ENCODE data around the gene HTRA1. TPM values are rescaled to one million over a fixed set of nuclear protein-coding genes. Genes with fewer than 3 reads are reported as not detected.

Gene HTRA1
- total and polyA plus RNA-seq, 2 donors from 2014 or later: 86.0 to 345 TPM

DNA sequence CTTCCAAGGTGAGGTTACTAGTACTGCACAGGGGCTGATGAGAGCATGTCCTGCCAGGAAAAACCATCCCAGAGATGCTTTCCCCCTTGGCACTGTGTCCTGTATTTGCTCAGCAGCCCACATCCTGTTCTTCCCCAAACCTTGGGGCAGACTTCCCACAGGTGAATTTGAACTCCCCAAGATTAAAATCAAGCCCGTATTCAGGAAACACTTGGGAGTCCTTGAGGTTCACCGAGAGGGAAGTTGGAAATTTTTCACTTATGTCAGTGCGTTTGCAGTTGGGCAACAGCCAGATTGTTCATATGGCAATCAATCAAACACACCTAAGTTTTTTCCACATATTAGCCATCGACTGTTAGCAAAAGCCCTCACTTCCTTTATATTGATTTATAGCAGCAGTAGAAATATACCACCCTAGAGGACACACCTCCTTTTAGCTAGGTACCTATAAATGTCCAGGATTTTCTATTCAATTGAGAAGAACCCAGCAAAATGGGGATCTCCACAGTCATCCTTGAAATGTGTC, 99.0 kb downstream of the HTRA1 start, which contains the start of gene DMBT1:
TSS of gene DMBT1 (plus strand) at position 476 of the 526 bp plus-strand sequence. CDS start at position 493, 17 bp downstream.
- Histone ChIP-seq H3K9ac (ENCODE audit: low read length in 3 of 3) (no peak within 1 kb of the TSS), H3K27ac (ENCODE audit: low read depth in 2 of 2, low read length in 2 of 2) (no peak within 1 kb of the TSS), H3K36me3 (ENCODE audit: control insufficient read depth in 2 of 3, insufficient read depth in 3 of 3, low read length in 3 of 3) (no peaks in the 10 kb centered on the region), H3K4me3 (ENCODE audit: low read length in 3 of 3) (no peak within 1 kb of the TSS), H3K27me3 (ENCODE audit: control insufficient read depth, insufficient read depth, low read length) (no peaks in the 10 kb centered on the region), H3K4me1 (ENCODE audit: control insufficient read depth in 2 of 3, insufficient read depth in 2 of 3, low read depth in 1 of 3, low read length in 3 of 3) (no peaks in the 10 kb centered on the region), H3K9me3 (ENCODE audit: control insufficient read depth in 2 of 3, insufficient read depth in 1 of 3, low read length in 3 of 3) (no peaks in the 10 kb centered on the region)
- TF ChIP-seq, protein P1, sequence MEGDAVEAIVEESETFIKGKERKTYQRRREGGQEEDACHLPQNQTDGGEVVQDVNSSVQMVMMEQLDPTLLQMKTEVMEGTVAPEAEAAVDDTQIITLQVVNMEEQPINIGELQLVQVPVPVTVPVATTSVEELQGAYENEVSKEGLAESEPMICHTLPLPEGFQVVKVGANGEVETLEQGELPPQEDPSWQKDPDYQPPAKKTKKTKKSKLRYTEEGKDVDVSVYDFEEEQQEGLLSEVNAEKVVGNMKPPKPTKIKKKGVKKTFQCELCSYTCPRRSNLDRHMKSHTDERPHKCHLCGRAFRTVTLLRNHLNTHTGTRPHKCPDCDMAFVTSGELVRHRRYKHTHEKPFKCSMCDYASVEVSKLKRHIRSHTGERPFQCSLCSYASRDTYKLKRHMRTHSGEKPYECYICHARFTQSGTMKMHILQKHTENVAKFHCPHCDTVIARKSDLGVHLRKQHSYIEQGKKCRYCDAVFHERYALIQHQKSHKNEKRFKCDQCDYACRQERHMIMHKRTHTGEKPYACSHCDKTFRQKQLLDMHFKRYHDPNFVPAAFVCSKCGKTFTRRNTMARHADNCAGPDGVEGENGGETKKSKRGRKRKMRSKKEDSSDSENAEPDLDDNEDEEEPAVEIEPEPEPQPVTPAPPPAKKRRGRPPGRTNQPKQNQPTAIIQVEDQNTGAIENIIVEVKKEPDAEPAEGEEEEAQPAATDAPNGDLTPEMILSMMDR (IDR thresholded peaks at IDR 0.05; ENCODE audit: borderline replicate concordance, extremely low read depth, insufficient read depth): no peak
- intact Hi-C loops (cut with DNase I): no loop called here
- no peak for FAIRE-seq
- no peak for DNase-seq

GRCh38 chr10:122561212-122561611, 99.9 kb downstream of the HTRA1 start:
- FAIRE-seq (no peak), DNase-seq (peak in 1 of 5 donors; percentile 14)
- Histone ChIP-seq H3K9me3 (ENCODE audit: control insufficient read depth in 2 of 3, insufficient read depth in 1 of 3, low read length in 3 of 3) (no peaks in the 10 kb centered on the region), H3K4me1 (ENCODE audit: control insufficient read depth in 2 of 3, insufficient read depth in 2 of 3, low read depth in 1 of 3, low read length in 3 of 3) (peaks cover 0 to 4% (median 0%) of the 10 kb centered on the region in 3 donors), H3K36me3 (ENCODE audit: control insufficient read depth in 2 of 3, insufficient read depth in 3 of 3, low read length in 3 of 3) (no peaks in the 10 kb centered on the region), H3K9ac (ENCODE audit: low read length in 3 of 3) (no peak overlapping the region), H3K4me3 (ENCODE audit: low read length in 3 of 3) (no peak overlapping the region), H3K27me3 (ENCODE audit: control insufficient read depth, insufficient read depth, low read length) (no peaks in the 10 kb centered on the region), H3K27ac (ENCODE audit: low read depth in 2 of 2, low read length in 2 of 2) (no peak overlapping the region)
- intact Hi-C loops (cut with DNase I): no loop called here
- TF ChIP-seq, protein P1 (IDR thresholded peaks at IDR 0.05; ENCODE audit: borderline replicate concordance, extremely low read depth, insufficient read depth): no peak

DNA sequence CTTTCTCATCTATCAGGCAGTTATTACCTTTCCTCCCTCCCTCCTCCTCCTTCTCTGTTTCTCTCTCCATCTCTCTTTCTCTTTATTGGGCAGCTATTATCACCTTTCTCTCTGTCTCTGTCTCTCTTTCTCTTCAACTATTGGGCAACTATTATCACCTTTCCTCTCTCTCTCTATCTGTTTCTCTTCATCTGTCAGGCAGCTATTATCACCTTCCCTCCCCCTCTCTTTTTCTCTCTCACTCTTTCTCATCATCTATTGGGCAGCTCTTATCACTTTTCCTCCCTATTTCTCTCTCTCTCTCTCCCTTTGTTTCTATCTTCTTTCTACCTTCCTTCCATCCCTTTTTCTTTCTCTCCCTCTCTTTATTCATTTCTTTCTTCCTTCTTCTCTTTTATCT, 100.4 kb downstream of the HTRA1 start:
- DNase-seq (no peak), FAIRE-seq (no peak)
- intact Hi-C loops (cut with DNase I): no loop called here
- Histone ChIP-seq H3K27ac (ENCODE audit: low read depth in 2 of 2, low read length in 2 of 2) (no peak overlapping the region), H3K9ac (ENCODE audit: low read length in 3 of 3) (no peak overlapping the region), H3K9me3 (ENCODE audit: control insufficient read depth in 2 of 3, insufficient read depth in 1 of 3, low read length in 3 of 3) (no peaks in the 10 kb centered on the region), H3K4me1 (ENCODE audit: control insufficient read depth in 2 of 3, insufficient read depth in 2 of 3, low read depth in 1 of 3, low read length in 3 of 3) (peaks cover 0 to 4% (median 0%) of the 10 kb centered on the region in 3 donors), H3K36me3 (ENCODE audit: control insufficient read depth in 2 of 3, insufficient read depth in 3 of 3, low read length in 3 of 3) (no peaks in the 10 kb centered on the region), H3K4me3 (ENCODE audit: low read length in 3 of 3) (no peak overlapping the region), H3K27me3 (ENCODE audit: control insufficient read depth, insufficient read depth, low read length) (no peaks in the 10 kb centered on the region)
- TF ChIP-seq, protein P1 (IDR thresholded peaks at IDR 0.05; ENCODE audit: borderline replicate concordance, extremely low read depth, insufficient read depth): no peak

Small RNA genes within 50 kb of the gene (microRNA-seq; reads per million reads assigned to microRNA genes)
- 1.0 reads per million for gene MIR3941

Other genes starting within 250 kb of the HTRA1 start
- 1.2 TPM for gene BTBD16, start 190.3 kb upstream of the HTRA1 start, total RNA-seq
- gene BTBD16, start 190.3 kb upstream of the HTRA1 start, polyA plus RNA-seq (ENCODE audit: insufficient read depth, low read depth, low replicate concordance): 0.34 TPM
- 168 TPM for gene PLEKHA1, start 86.8 kb upstream of the HTRA1 start, total RNA-seq
- 19.5 TPM for gene PLEKHA1, start 86.8 kb upstream of the HTRA1 start, polyA plus RNA-seq (ENCODE audit: insufficient read depth, low read depth, low replicate concordance)
- not detected for gene ARMS2, start 6.9 kb upstream of the HTRA1 start, total RNA-seq
- not detected for gene ARMS2, start 6.9 kb upstream of the HTRA1 start, polyA plus RNA-seq (ENCODE audit: insufficient read depth, low read depth, low replicate concordance)
- 0.06 TPM for gene DMBT1, start 99.2 kb downstream of the HTRA1 start, total RNA-seq
- gene DMBT1, start 99.2 kb downstream of the HTRA1 start, polyA plus RNA-seq (ENCODE audit: insufficient read depth, low read depth, low replicate concordance): not detected
- gene C10orf120, start 238.3 kb downstream of the HTRA1 start, total RNA-seq: not detected
- gene C10orf120, start 238.3 kb downstream of the HTRA1 start, polyA plus RNA-seq (ENCODE audit: insufficient read depth, low read depth, low replicate concordance): not detected

Measured in kidney (tissue), 14 donors.